Measurements from ENCODE around the gene ARHGEF19. TPM values are rescaled to one million over a fixed set of nuclear protein-coding genes. Genes with fewer than 3 reads are reported as not detected.

The ARHGEF19 gene
- total and polyA plus RNA-seq, 10 of the 15 experiments (the other 5 are each of a cell fraction or from before 2014, with no cell fraction given) = 0.15 to 2.9 (median 0.67) TPM; not detected in 1

GRCh38 chr1:16183765-16184556 is 28.5 kb downstream of the ARHGEF19 start:
- H3K27me3 ChIP-seq (replicated peaks in 1 of 2; ENCODE audit: control insufficient read depth in 2 of 2, insufficient read depth in 2 of 2, low read length in 1 of 2) = no peaks in the 10 kb centered on the region
- ChIA-PET RAD21 (ENCODE audit: unreplicated experiment) (interaction anchor here (12.2 kb wide), 1 partner anchor 102 kb away, joined by 223 read pairs; no protein-coding TSS in a partner anchor), SMC1A (ENCODE audit: uncharacterized antibody, unreplicated experiment) (interaction anchor here (6.6 kb wide), 1 partner anchor 100 kb away, joined by 49 read pairs; no protein-coding TSS in a partner anchor), POLR2A (no interaction called here), CTCF (interaction anchor here (1.3 to 15.1 kb wide), 3 partner anchors 102 to 110 kb away, joined by 4 to 375 read pairs (median 4); partner anchors contain the start of gene FAM131C)
- FAIRE-seq = no peak
- TF ChIP-seq CREM (IDR thresholded peaks at IDR 0.05; ENCODE audit: low read depth) (no peak), CREB1 (IDR thresholded peaks at IDR 0.05; ENCODE audit: low read depth) (no peak), TCF12 (IDR thresholded peaks at IDR 0.05; ENCODE audit: low read depth, low read length) (no peak), NFIC (IDR thresholded peaks at IDR 0.05; ENCODE audit: low read depth, low read length) (no peak)
- TF ChIP-seq, protein P1, sequence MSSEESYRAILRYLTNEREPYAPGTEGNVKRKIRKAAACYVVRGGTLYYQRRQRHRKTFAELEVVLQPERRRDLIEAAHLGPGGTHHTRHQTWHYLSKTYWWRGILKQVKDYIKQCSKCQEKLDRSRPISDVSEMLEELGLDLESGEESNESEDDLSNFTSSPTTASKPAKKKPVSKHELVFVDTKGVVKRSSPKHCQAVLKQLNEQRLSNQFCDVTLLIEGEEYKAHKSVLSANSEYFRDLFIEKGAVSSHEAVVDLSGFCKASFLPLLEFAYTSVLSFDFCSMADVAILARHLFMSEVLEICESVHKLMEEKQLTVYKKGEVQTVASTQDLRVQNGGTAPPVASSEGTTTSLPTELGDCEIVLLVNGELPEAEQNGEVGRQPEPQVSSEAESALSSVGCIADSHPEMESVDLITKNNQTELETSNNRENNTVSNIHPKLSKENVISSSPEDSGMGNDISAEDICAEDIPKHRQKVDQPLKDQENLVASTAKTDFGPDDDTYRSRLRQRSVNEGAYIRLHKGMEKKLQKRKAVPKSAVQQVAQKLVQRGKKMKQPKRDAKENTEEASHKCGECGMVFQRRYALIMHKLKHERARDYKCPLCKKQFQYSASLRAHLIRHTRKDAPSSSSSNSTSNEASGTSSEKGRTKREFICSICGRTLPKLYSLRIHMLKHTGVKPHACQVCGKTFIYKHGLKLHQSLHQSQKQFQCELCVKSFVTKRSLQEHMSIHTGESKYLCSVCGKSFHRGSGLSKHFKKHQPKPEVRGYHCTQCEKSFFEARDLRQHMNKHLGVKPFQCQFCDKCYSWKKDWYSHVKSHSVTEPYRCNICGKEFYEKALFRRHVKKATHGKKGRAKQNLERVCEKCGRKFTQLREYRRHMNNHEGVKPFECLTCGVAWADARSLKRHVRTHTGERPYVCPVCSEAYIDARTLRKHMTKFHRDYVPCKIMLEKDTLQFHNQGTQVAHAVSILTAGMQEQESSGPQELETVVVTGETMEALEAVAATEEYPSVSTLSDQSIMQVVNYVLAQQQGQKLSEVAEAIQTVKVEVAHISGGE (CRISPR knock-in tag; IDR thresholded peaks at IDR 0.05) = no peak
- no peak overlapping the region for H2AFZ ChIP-seq (ENCODE audit: control insufficient read depth, low read depth, low read length)
- no peak overlapping the region for H3K4me3 ChIP-seq
- no peak for ATAC-seq
- no peak overlapping the region for H3K27ac ChIP-seq (ENCODE audit: control insufficient read depth, insufficient read depth)
- H3K79me2 ChIP-seq (ENCODE audit: control insufficient read depth, insufficient read depth, low read length) = no peaks in the 10 kb centered on the region
- DNase-seq (ENCODE audit: low read depth, low spot score) = no peak
- no peaks in the 10 kb centered on the region for H3K9me3 ChIP-seq (replicated peaks; ENCODE audit: control insufficient read depth, insufficient read depth, low read length)
- H3K4me2 ChIP-seq (ENCODE audit: control insufficient read depth, insufficient read depth) = no peak overlapping the region
- H3K4me1 ChIP-seq (ENCODE audit: control insufficient read depth, insufficient read depth, low read length) = no peaks in the 10 kb centered on the region
- H4K20me1 ChIP-seq (ENCODE audit: control insufficient read depth, insufficient read depth) = no peaks in the 10 kb centered on the region
- no TSS peak for BruUV-seq (replicated peaks)
- in situ Hi-C loops (cut with MboI) = loop anchor here (5.0 kb wide), 1 partner anchor 102 kb away; no protein-coding TSS in a partner anchor
- WGBS (ENCODE audit: insufficient coverage, insufficient replicate concordance, low lambda C conversion rate, missing lambda C conversion rate) = 48% methylated on average over 19 of the region's 19 CpGs
- no peak overlapping the region for H3K9ac ChIP-seq (ENCODE audit: control insufficient read depth, insufficient read depth, low read length)
- no peaks in the 10 kb centered on the region for H3K36me3 ChIP-seq (ENCODE audit: control insufficient read depth in 2 of 2, insufficient read depth in 2 of 2, low read length in 1 of 2)
- intact Hi-C loops (cut with micrococcal nuclease; ENCODE audit: unreplicated experiment) = no loop called here

Data from GM12878 (cell line).